ENCODE measurements around the gene PPP1R9B.
A peak's percentile ranks its signal among the peaks of the same experiment; 100 is the strongest.

Gene PPP1R9B

DNA sequence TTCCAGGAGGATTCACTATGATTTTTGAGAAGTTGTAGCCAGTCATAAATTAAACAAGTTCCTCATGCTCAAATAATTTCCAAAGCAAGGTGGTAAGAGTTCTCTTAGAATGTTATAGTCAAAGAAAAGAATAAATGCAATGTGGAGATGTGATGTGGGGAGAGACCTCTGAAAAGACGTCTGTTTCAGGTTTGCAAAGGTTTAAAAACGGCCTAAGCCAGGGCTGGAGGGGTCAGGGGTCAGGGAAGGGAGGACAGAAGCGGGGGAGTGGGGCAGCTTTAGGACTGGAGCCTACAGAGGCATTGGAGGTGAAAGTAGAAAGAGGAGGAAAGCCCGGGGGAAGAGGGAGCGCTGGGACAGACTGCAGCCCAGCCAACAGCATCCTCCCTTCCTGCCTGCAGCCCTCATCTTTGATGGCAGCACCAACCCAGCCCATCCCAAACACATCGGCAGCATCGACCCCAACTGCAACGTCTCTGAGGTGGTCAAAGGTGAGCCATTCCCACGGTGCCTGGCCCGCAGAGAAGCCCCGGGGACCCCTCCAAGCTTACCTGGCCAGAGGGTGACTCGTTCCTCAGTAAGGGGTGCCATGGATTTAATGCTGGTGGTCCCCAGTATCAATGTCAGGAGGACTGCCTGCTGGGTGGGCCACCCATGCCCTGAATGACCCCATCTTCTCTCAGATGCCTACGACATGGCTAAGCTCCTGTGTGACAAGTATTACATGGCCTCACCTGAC, 43.9 kb downstream of the PPP1R9B start:
- no peak for DNase-seq (ENCODE audit: low read depth, low spot score)

DNA sequence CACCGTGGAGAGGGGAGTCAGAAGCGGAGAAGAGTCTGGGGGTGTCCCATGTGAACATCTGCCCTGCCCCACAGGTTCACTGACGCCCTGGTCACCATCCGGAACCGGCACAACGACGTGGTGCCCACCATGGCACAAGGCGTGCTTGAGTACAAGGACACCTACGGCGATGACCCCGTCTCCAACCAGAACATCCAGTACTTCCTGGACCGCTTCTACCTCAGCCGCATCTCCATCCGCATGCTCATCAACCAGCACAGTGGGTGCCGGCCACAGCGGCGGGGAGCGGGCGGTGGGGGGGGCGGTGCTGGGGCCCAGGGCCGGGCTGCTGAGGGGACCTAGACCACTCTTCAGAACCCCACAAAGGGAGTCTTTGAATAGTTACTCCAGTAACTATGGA, 44.7 kb downstream of the PPP1R9B start:
- no peak for DNase-seq (ENCODE audit: low read depth, low spot score)

DNA sequence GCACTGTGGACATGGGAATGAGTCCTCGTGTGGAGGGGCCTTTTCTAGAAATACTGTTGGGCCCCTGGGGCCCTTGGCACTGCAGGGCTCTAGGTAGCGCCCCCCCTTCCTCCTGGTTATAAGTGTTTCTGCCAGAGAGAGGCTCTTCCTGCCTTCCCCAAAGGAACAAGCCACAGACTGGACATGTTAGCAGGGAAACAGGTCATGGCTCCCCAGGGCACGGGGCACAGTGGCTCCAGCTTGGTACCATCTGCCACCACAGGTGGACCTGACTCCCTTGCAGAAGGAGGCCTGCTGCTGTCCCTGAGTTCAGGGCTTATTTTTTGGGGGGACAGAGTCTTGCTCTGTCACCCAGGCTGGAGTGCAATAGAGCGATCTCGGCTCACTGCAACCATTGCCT, 46.5 kb downstream of the PPP1R9B start:
- no peak for DNase-seq (ENCODE audit: low read depth, low spot score)

DNA sequence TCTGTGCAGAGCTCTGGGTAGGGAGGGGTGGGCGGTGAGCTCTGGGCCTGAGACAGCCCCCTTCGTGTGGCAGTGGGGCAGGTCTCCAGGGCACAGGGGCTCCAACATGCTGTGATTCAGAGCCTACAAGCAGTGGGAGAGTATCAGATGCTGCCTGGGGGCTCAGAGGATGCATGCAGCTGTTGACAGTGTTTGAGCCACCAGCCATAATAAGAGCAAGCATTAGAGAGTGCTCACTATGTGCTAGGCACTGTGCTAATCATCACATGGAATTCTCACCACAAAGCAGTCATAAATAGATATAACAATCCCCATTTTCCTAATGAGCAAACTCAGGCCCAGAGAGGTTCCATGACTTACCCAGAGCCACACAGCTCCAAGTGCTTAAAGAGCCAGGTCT, 47.2 kb downstream of the PPP1R9B start:
- no peak for DNase-seq (ENCODE audit: low read depth, low spot score)

DNA sequence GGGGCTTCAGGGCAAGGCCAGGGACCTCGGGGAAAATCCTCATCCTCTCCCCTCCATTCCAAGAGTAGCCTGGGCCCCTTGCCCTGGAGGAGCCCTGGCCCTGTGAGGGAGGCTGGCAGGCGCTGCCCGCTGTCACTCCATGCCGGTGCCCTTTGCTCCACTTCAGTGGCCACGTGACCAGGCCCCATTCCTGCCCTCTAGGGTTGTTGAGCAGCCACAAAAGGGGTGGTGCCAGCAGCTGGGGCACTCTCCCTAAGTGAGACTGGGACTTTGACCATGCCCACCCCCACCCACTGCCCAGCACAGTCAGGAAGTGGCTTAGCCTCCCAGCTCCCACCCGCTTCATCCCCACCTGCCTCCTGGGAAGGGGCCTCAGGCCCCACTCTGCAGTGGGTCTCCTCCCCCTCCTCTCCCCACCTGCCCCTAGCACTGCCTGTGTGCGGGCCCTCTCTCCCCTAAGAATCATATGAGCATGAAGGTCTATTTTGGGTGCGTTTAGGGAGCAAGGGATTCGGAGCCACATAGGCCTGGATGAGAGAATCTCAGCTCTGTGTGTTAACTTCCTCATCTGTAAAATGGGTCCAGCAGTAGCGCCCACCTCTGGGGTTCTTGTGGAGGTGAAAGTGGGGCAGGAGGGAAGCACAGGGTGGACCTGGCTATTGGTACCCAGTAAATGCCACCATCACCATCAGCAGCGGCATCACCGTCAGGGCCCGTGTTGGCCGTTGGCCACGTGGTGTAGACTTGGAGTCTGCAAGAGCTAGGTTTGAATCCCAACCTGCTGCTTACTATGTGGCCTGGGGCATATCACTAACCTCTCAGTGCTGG, 48.1 kb downstream of the PPP1R9B start:
- DNase-seq (ENCODE audit: low read depth, low spot score), result no peak

DNA sequence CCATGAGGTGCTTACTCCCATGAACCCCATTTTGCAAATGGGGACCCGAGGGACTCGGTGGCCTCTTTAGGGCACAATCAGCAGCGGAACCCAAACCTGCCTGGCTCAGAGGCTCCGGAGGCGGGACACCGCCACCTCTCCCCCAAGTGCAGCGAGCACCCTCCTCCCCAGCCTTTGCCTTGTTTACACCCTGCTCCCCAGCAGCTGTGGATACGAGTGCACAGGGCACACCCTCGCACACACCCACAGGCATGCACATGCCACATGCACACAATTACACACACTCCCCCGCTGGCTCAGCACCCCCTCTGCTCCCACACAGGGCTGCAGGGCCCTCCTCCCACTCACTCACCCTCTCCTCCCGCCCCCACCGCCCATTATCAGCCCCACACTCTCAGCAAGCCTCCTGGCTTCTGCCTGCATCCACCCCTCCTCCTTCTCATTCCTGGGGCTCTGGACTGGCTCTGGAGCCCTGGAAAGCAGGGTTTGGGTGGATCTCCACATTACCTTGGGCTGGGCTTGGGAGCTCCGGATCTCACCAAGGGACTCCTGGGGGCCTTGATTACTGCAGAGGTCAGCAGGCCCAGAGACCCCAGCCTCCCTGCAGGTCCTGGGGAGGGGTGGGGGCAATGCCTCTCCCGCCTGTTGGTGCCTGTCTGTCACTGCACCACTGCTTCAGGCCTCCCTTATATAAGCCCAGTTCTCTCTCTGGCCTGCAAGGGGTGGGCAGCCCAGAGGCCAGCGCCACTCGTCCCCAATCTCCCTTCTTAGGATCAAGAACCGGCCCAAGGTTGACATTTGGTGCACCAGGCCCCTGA, 48.9 kb downstream of the PPP1R9B start:
- DNase-seq (ENCODE audit: low read depth, low spot score), result peak; percentile 47

DNA sequence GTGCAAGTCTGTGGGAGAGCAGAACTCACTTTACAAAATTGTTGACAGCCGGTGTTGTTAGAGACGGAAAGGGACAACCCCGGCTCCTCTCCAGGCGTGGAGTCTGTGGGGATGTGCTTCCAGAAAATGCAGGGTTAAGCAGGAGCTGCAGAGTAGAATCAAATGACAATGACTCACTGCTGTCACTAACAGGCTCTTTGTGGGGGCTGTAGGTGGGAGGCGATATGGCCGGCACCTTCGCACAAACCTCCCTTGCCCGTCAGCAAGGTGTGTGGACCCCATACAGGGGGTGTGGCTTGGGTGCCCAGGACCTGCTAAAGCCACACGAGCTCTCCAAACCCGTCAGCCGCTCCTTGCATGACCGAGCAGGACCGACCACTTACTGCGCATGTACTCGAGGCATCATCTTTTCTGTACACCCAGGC, 49.5 kb downstream of the PPP1R9B start:
- DNase-seq (ENCODE audit: low read depth, low spot score), result no peak

DNA sequence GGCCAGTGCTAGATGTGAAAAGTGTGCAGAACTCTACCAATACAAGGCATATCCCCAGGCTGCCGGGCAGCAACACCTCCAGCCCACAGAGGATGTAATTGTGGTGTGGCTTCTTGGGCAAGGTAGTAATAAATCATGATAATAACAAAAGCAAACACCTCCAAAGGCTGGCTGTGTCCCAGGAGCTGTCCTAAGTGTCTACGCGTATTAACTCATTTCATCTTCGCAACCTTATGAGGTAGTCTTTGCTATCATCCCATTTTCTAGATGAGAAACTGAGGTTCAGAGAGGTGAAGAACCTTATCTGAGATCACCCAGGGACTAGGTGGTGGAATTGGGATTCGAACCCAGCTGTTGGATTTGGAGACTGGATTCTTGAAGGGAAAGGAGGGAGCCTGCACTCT, 50.0 kb downstream of the PPP1R9B start:
- DNase-seq (ENCODE audit: low read depth, low spot score), result no peak

DNA sequence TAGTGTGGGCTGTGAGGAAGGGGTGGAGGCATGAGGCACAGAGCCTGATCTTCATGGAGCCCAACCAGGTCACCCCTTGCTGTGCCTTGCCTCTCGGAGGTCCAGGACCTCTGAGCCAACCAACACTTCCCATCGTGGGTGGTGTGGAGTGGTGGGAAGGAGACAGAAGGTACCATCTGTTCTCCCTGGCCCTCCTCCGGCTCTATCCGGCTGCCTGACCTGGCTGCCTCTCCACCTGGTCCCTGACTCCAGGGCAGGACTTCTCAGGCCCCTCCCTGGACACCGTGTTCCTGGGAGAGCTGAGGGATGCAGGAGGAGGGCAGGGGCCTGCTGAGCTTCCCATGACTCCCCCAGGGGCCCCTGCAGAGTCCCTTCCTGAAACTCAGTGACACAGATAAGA, 51.5 kb downstream of the PPP1R9B start:
- no peak for DNase-seq (ENCODE audit: low read depth, low spot score)

DNA sequence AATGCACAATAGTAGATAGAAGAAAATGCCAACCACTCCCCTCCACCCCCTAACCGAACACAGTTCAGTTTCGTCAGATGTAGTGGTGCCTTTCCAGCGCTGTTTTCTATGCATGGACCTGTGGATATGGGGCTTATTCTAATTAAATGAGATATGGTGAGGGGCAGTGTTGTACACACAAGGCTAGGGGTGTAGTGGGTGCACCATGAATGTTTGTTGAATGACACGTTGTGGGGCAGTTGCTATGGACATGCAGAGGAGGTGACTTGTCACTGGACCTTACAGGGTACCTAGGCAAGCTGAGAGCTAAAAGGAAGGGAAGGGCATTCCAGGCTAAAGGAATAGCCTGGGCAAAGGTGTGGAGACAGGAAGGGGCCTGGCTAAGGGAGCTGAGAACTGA, 51.9 kb downstream of the PPP1R9B start:
- DNase-seq (ENCODE audit: low read depth, low spot score), result no peak

DNA sequence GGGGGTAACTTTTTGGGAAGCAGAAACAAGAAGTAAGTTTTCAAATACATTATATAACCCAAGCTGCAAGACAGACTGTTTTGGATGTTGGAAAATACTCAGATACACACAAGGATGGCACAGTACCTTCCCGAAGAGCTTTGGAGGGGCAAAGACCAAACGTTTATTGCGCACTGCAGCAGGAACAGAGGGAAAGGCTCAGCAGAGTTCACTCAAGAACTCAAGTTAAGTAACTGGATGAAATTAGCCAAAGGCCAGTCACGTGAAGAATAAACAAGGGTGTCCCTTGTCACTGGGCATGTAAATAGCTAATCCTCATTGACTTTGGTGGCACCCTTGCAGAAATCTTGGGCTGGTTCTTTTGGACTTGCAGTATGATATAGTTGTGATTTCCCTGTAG, 52.6 kb downstream of the PPP1R9B start:
- DNase-seq (ENCODE audit: low read depth, low spot score), result no peak

DNA sequence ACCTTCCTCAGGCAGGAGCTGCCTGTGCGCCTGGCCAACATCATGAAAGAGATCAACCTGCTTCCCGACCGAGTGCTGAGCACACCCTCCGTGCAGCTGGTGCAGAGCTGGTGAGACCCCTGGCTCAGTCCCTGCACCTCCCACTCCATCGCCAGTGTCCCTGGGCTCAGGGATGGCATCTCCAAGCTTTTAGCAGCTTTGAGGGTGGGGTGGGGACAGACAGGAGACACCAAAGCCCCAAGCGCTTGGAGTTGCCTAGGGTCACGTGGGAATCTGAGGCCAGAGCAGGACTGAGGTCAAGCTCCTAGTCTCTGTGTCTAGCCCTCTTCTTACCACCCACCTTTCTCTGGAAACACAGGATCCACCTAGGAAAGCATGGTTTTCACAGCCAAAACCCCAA, 53.0 kb downstream of the PPP1R9B start:
- no peak for DNase-seq (ENCODE audit: low read depth, low spot score)

DNA sequence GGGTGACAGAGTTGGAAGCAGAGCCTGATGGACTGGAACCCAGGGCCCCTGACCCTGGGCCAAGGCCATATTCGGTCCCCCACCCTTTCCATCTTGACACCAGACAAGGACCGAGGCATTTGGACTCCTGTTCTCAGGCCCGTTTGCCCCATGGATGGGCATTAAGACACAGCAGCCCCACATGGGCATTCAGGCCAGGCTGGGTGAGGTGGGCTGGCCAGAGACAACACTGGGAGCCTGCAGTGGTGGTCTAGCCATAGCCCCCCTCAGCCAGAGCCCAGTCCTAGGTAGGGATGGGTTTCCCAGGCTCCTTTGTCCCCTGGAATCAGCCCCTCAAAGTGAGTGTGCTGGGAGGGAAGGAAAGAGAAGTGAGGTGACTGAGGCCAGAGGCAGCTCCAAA, 53.7 kb downstream of the PPP1R9B start:
- DNase-seq (ENCODE audit: low read depth, low spot score), result no peak

DNA sequence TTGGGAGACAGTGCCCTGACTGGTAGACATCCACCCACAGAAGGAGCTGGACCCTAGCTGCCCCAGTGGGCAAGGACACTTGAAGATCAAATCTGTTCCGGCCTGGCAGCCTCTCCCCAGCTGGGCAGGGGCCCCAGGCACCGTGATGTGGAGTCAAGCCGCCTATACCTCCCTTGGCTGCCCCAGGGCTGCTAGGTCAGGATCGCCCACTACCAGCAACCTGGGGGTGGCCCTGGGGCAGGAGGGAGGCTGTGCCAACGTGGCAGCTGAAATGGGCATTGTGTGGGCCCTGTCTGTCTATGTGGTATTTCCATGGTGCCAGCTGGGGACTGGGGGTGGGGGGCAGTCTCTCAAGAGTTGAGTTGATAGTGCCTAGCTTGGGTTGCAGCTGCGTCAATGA, 54.4 kb downstream of the PPP1R9B start:
- DNase-seq (ENCODE audit: low read depth, low spot score), result no peak

DNA sequence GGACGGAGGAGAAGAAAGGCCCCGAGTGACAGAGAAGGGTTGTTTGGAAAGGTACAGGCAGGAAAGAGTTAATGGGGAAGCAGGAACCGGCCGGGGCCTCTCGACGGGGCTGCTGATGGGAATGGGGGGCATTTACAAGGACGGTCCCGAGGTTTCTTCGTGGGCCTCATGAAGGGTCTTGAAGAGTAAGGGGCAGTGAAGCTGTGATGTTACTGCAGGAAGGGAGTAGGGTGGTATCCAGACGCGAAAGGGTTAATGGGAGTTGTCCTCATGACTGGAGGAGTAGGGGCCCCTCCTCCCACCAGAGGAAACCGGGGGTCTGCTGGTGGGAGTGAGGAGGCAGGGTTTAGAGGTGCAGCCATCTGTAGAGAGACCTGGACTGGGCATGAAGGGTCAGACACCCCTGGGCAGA, 54.8 kb downstream of the PPP1R9B start:
- DNase-seq (ENCODE audit: low read depth, low spot score), result no peak

DNA sequence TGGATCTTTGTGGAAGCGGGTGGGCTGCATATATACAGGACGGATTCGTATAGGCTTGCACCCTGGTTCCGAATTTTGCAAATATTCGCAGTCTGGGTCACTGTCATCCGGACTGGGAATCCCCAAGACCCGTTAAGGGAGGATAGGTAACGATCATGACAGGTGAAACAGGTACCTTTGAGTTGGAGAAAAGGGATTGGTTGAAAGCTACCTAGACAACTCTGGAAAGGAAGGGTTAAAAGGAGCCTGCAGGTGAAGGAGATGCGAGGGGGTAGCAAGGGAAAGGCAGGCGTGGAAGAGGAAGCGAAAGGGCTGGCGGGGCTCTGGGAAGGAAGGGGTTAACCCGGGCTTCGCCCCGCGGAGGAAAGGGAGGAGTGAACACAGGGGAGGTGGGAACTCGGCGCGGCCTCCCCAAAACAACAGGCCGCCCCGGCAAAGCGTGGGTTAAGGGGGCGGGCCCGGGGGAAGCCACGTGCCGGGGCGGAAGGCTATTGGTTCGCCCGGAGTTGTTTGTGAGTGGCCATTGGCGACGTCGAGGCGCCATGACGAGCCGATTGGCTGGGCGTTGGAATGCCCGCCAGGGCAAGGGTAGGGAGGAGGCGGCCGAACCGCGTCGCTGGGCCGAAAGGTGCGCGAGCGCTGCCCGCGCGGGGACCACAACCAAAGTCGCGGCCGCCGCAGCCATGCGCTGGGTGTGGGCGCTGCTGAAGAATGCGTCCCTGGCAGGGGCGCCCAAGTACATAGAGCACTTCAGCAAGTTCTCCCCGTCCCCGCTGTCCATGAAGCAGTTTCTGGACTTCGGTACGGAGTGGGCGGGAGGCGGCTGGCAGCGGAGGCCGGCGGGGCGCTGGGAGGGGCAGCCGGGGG, 55.5 kb downstream of the PPP1R9B start, which contains the start of gene PDK2:
PDK2 (plus strand) TSS at position 599 of the 867 bp plus-strand sequence; CDS start at position 684, 85 bp downstream.
- DNase-seq (ENCODE audit: low read depth, low spot score), result peak; percentile 98

DNA sequence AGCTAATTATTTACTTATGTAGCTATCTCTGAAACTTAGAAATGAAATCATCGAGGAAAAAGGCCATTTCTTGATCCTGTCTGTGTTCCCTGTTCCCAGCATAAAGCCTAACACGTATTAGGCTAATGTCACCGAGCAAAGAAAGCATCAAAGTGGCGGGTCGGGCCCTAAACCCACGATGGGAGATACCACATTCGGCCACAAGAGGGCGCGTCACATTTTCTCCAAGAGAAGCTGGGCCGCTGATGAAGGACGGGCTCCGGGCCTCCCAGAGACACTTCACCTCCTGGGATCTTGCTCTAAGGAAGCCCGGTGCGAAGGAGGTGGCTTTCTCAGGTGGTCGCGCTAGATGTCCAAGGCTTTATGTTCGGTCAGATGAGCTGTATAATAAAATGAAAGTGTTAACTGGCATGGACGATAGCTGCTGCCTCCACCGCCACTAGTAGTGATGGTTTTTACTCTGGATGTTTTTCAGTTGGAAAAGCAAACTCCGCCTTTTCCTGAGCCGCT, 56.2 kb downstream of the PPP1R9B start:
- peak; percentile 94 for DNase-seq (ENCODE audit: low read depth, low spot score)

DNA sequence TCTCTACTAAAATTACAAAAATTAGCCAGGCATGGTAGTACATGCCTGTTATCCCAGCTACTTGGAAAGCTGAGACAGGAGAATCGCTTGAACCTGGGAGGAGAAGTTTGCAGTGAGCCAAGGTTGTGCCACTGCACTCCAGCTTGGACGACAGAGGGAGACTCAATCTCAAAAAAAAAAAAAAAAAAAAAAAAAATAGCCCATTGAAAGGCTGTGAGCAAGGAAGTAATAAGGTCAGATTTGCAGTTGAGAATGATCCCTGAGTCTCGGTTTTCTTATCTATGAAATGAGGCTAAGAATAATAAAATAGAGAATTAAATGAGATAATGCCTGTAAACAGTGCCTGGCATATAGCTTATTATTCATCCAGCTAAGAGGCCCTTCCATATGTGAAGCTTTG, 56.7 kb downstream of the PPP1R9B start:
- DNase-seq (ENCODE audit: low read depth, low spot score), result no peak

DNA sequence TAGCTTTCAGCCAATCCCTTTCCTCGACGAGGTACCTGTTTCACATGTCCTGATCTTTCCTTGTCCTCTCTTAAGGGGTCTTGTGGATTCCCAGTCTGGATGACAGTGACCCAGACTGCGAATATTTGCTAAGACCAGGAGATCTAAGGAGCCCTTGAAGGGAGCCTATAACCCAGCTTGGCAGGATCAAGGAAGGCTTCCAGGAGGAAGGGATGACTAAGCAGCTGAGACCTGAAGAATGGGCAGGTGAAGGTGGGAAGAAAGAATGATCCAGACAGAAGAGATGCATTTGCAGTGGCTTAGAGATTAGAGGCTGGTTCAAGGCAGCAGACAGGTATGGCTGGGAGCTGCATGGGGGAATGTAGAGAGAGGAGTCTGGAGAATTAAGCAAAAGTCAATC, 57.2 kb downstream of the PPP1R9B start:
- DNase-seq (ENCODE audit: low read depth, low spot score), result no peak

DNA sequence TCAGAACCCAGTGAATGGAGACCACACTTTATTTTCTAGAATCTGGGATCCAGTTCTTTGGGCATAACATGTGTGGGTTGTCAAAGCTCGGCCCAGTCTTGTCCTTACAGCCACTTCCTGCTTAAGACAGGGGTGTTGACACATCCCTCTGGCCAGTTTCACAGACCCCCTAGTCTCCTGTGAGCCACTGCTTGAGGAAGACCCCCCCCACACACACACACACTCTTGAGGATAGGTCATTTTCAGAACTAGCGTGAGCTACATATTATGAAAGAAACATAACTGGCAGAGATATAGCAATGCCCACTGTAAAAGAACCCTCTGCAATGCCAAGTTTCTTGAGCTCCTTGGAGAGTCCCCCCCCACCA, 58.6 kb downstream of the PPP1R9B start:
- no peak for DNase-seq (ENCODE audit: low read depth, low spot score)
